Kidney (tissue), 14 donors: Measurements from ENCODE around the gene MINDY2. TPM values are rescaled to one million over a fixed set of nuclear protein-coding genes. Genes with fewer than 3 reads are reported as not detected.
"Not testable (repeated sequence)": the region's sequence is repeated elsewhere in the genome, so short reads cannot be mapped to it uniquely, and the experiment has no call there.

ENCODE experiments used
- DNase-seq, 5 donors: peaks; one replicate each; pipeline ENCODE4 v3.0.0-alpha.2; 2013 to 2020
- FAIRE-seq: peaks from 2 replicates; lab custom pipeline; 2012; peaks lifted over from hg19 to GRCh38; lab: Jason Lieb, UNC
- H3K27ac ChIP-seq, 2 donors: one replicate each; pipeline ENCODE4 v1.7.0; 2013; ENCODE audit warnings: low read depth in 2 of 2, low read length in 2 of 2, inconsistent platforms in 1 of 2
- H3K27me3 ChIP-seq: one replicate; pipeline ENCODE4 v1.7.1; 2013; ENCODE audit warnings: low read length, inconsistent platforms; ENCODE audit not compliant: control insufficient read depth, insufficient read depth
- H3K36me3 ChIP-seq, 3 donors: one replicate each; pipeline versions ENCODE4 v1.7.0 to v1.7.1; 2013; ENCODE audit warnings: low read length in 3 of 3, control low read depth in 1 of 3, inconsistent platforms in 1 of 3; ENCODE audit not compliant: insufficient read depth in 3 of 3, control insufficient read depth in 2 of 3
- H3K4me1 ChIP-seq, 3 donors: one replicate each; pipeline versions ENCODE4 v1.7.0 to v1.7.1; 2013; ENCODE audit warnings: low read length in 3 of 3, inconsistent platforms in 1 of 3, low read depth in 1 of 3; ENCODE audit not compliant: control insufficient read depth in 2 of 3, insufficient read depth in 2 of 3
- H3K4me3 ChIP-seq, 3 donors: one replicate each; pipeline versions ENCODE4 v1.7.0 to v1.8.1; 2013; ENCODE audit warnings: low read length in 3 of 3, control low read depth in 1 of 3, inconsistent platforms in 1 of 3
- H3K9ac ChIP-seq, 3 donors: one replicate each; pipeline versions ENCODE4 v1.7.0 to v1.7.1; 2013; ENCODE audit warnings: low read length in 3 of 3, control low read depth in 1 of 3, inconsistent platforms in 1 of 3
- H3K9me3 ChIP-seq, 3 donors: one replicate each; pipeline versions ENCODE4 v1.7.0 to v1.7.1; 2013; ENCODE audit warnings: low read length in 3 of 3, control low read depth in 1 of 3, inconsistent platforms in 1 of 3; ENCODE audit not compliant: control insufficient read depth in 2 of 3, insufficient read depth in 1 of 3
- CTCF ChIP-seq: IDR thresholded peaks from 3 replicates; pipeline ENCODE4 v1.5.1; 2012; ENCODE audit warnings: mild to moderate bottlenecking, moderate library complexity, borderline replicate concordance; ENCODE audit not compliant: insufficient read depth; ENCODE audit errors: extremely low read depth
- intact Hi-C: fragments of 100-400 bp; cut with DNase I; formaldehyde crosslinking; loops from one replicate; pipeline ENCODE4 v1.11.1; 2022
- polyA plus RNA-seq: library from polyadenylated mRNA; stranded (reverse); fragments of 350-450 nt; fragmentation: Illumina TruSeq; extraction: RNeasy Lipid Tissue Mini Kit (QIAGEN cat#74804); gene quantifications from one replicate; pipeline ENCODE4 v1.2.3, GENCODE V29; 2014; ENCODE audit warnings: low read depth, low replicate concordance; ENCODE audit not compliant: insufficient read depth
- total RNA-seq: library from RNA; stranded (reverse); fragmentation: NEBNext Ultra II Directional; extraction: Animal tissue kit (Norgen Biotek cat#: 25700); gene quantifications from one replicate; pipeline ENCODE4 v1.2.1, GENCODE V29; 2021
- donor health status: control.
- donor health status: control.
- donor health status: control.
- donor health status: control.
- donor health status: control.
- donor health status: DM: yes; HTN: yes; CAD: no.
- donor health status: Normal renal cell carcinoma (clear cell type).

The MINDY2 gene
- total and polyA plus RNA-seq, 2 donors from 2014 or later = 5.1 to 31.7 TPM

GRCh38 chr15:58797505-58797904 is 26.4 kb downstream of the MINDY2 start:
- Histone ChIP-seq H3K9ac (no peak overlapping the region), H3K36me3 (peaks cover 0 to under 1% (median 0%) of the 10 kb centered on the region in 3 donors), H3K4me1 (peaks cover 0 to 3% (median 0%) of the 10 kb centered on the region in 3 donors), H3K4me3 (no peak overlapping the region), H3K9me3 (no peaks in the 10 kb centered on the region), H3K27me3 (no peaks in the 10 kb centered on the region), H3K27ac (no peak overlapping the region)
- DNase-seq = no peak
- no peak for TF ChIP-seq CTCF
- intact Hi-C loops = no loop called here
- FAIRE-seq = no peak

- no peak for DNase-seq
- H3K4me3 ChIP-seq = no peak overlapping the region
- H3K36me3 ChIP-seq = peaks cover 0 to 3% (median 0%) of the 10 kb centered on the region in 3 donors
- TF ChIP-seq CTCF = no peak
- H3K9me3 ChIP-seq = no peaks in the 10 kb centered on the region
- H3K9ac ChIP-seq = no peak overlapping the region
- intact Hi-C loops = no loop called here
- no peaks in the 10 kb centered on the region for H3K27me3 ChIP-seq
- no peak overlapping the region for H3K27ac ChIP-seq
- no peaks in the 10 kb centered on the region for H3K4me1 ChIP-seq
- FAIRE-seq = no peak
These were observed 34.0 kb downstream of the MINDY2 start for GRCh38 chr15:58805095-58805494.

- H3K9ac ChIP-seq, intact Hi-C loops, H3K9me3 ChIP-seq, H3K27ac ChIP-seq, H3K4me1 ChIP-seq, FAIRE-seq, H3K4me3 ChIP-seq, H3K36me3 ChIP-seq, DNase-seq, H3K27me3 ChIP-seq: not testable (repeated sequence)
These were observed 52.2 kb downstream of the MINDY2 start for GRCh38 chr15:58823267-58823666.

- Histone ChIP-seq H3K36me3 (peaks cover 0 to 4% (median 0%) of the 10 kb centered on the region in 3 donors), H3K9me3 (no peaks in the 10 kb centered on the region), H3K27me3 (no peaks in the 10 kb centered on the region), H3K4me1 (peaks cover 0 to 6% (median 5%) of the 10 kb centered on the region in 3 donors), H3K4me3 (no peak overlapping the region), H3K27ac (no peak overlapping the region), H3K9ac (no peak overlapping the region)
- TF ChIP-seq CTCF = no peak
- DNase-seq (no peak), FAIRE-seq (no peak)
- intact Hi-C loops = no loop called here
These were observed 59.5 kb downstream of the MINDY2 start for GRCh38 chr15:58830556-58830955.

- H3K36me3 ChIP-seq, H3K9ac ChIP-seq, H3K27me3 ChIP-seq, DNase-seq, H3K9me3 ChIP-seq, intact Hi-C loops, H3K4me3 ChIP-seq, FAIRE-seq, H3K27ac ChIP-seq, H3K4me1 ChIP-seq: not testable (repeated sequence)
These were observed 62.8 kb downstream of the MINDY2 start for GRCh38 chr15:58833681-58834426.
